Astrocyte (in vitro differentiated cells and primary cell): ENCODE measurements around the gene HS3ST3A1. TPM values are rescaled to one million over a fixed set of nuclear protein-coding genes. Genes with fewer than 3 reads are reported as not detected.

ENCODE experiments used
- DNase-seq: peaks from one replicate; pipeline ENCODE4 v3.0.0-alpha.2; 2010; ENCODE audit warnings: low read depth
- FAIRE-seq: peaks from 2 replicates; lab custom pipeline; 2011; peaks lifted over from hg19 to GRCh38; lab: Jason Lieb, UNC
- H2AFZ ChIP-seq: 2 replicates; pipeline ENCODE4 v1.6.0; 2012; ENCODE audit warnings: low read depth, low read length, inconsistent platforms
- H3K27ac ChIP-seq: 2 replicates; pipeline ENCODE4 v1.5.1; 2011; ENCODE audit warnings: low read depth, low read length, inconsistent platforms
- H3K27me3 ChIP-seq: 2 replicates; pipeline ENCODE4 v1.6.0; 2011; ENCODE audit warnings: low read length, inconsistent platforms; ENCODE audit not compliant: insufficient read depth
- H3K36me3 ChIP-seq: 2 replicates; pipeline ENCODE4 v1.5.1; 2011; ENCODE audit warnings: low read length, inconsistent platforms; ENCODE audit not compliant: insufficient read depth
- H3K4me1 ChIP-seq: 2 replicates; pipeline ENCODE4 v1.5.1; 2011; ENCODE audit warnings: low read length, inconsistent platforms; ENCODE audit not compliant: insufficient read depth
- H3K4me2 ChIP-seq: 2 replicates; pipeline ENCODE4 v1.6.0; 2012; ENCODE audit warnings: low read length, inconsistent platforms
- H3K4me3 ChIP-seq: 2 replicates; pipeline ENCODE4 v1.5.1; 2011; ENCODE audit warnings: low read depth, mild to moderate bottlenecking, low read length, inconsistent platforms; ENCODE audit not compliant: insufficient read depth
- H3K79me2 ChIP-seq: 2 replicates; pipeline ENCODE4 v1.6.0; 2012; ENCODE audit warnings: mild to moderate bottlenecking, low read length, inconsistent platforms; ENCODE audit not compliant: insufficient read depth
- H3K9ac ChIP-seq: 2 replicates; pipeline ENCODE4 v1.6.0; 2012; ENCODE audit warnings: mild to moderate bottlenecking, low read length, inconsistent platforms
- H3K9me3 ChIP-seq: 2 replicates; pipeline ENCODE4 v1.5.1; 2012; ENCODE audit warnings: low read depth, mild to moderate bottlenecking, low read length, inconsistent platforms; ENCODE audit not compliant: insufficient read depth
- H4K20me1 ChIP-seq: 2 replicates; pipeline ENCODE4 v1.6.0; 2012; ENCODE audit warnings: low read length, inconsistent platforms; ENCODE audit not compliant: insufficient read depth
- H3K27ac Mint-ChIP-seq: one replicate; pipeline ENCODE4 v1.8.0; 2021; ENCODE audit warnings: mild to moderate bottlenecking, mixed read lengths; ENCODE audit not compliant: unreplicated experiment
- H3K27me3 Mint-ChIP-seq: one replicate; pipeline ENCODE4 v1.8.0; 2021; ENCODE audit warnings: low read depth, mixed read lengths; ENCODE audit not compliant: unreplicated experiment
- H3K36me3 Mint-ChIP-seq: one replicate; pipeline ENCODE4 v1.8.0; 2021; ENCODE audit warnings: low read depth, mixed read lengths; ENCODE audit not compliant: unreplicated experiment
- H3K4me1 Mint-ChIP-seq: one replicate; pipeline ENCODE4 v1.8.0; 2021; ENCODE audit warnings: low read depth, mixed read lengths; ENCODE audit not compliant: unreplicated experiment
- H3K4me3 Mint-ChIP-seq: one replicate; pipeline ENCODE4 v1.8.0; 2021; ENCODE audit warnings: mild to moderate bottlenecking, moderate library complexity, mixed read lengths; ENCODE audit not compliant: unreplicated experiment
- H3K9me3 Mint-ChIP-seq: one replicate; pipeline ENCODE4 v1.8.0; 2021; ENCODE audit warnings: mild to moderate bottlenecking, mixed read lengths; ENCODE audit not compliant: unreplicated experiment
- EZH2 ChIP-seq: IDR thresholded peaks from 2 replicates; pipeline ENCODE4 v1.6.1; 2012; ENCODE audit warnings: mild to moderate bottlenecking, low read length, inconsistent platforms; ENCODE audit not compliant: insufficient read depth
- total RNA-seq: library from RNA; stranded (reverse); gene quantifications from 2 replicates; pipeline ENCODE4 v1.2.1, GENCODE V29; 2021
- TF ChIP-seq, protein P1 (sequence below): IDR thresholded peaks from 2 replicates; pipeline ENCODE4 v1.5.1; 2011; ENCODE audit warnings: low read depth, mild to moderate bottlenecking, inconsistent platforms, low read length, moderate library complexity; ENCODE audit not compliant: insufficient read depth

The HS3ST3A1 gene
- total RNA-seq, 1 donor from 2014 or later, result 7.6 TPM

DNA sequence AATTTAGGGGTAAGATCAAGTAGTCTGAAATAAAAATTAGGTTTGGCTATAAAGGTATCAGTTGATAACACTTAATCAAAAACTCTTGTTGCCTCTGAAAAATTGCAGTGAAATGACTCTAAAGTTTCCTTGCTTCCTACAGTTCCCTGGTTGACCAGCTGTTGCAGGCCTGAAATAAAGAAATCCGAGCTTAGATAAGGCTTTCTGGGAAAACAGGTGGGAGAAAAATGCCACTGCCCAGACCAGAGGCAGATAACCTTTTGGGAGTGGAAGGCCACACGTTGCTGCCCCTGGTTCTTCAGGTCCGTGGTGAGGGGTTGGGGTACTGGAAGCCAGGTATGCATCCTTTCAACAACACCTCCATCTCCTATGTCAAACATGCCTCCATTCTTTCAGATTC, 111.3 kb downstream of the HS3ST3A1 start:
- Histone ChIP-seq H3K27me3 (no peaks in the 10 kb centered on the region), H3K4me1 (peaks cover 13% of the 10 kb centered on the region), H3K9ac (no peak overlapping the region), H3K4me2 (peak overlapping the region; percentile 44), H3K4me3 (no peak overlapping the region), H3K27ac (no peak overlapping the region), H3K9me3 (no peaks in the 10 kb centered on the region), H3K79me2 (no peaks in the 10 kb centered on the region), H3K36me3 (peaks cover 11% of the 10 kb centered on the region), H4K20me1 (no peaks in the 10 kb centered on the region), H2AFZ (no peak overlapping the region)
- Mint-ChIP-seq H3K27me3 (no peaks in the 10 kb centered on the region), H3K27ac (no peak overlapping the region), H3K4me3 (no peak overlapping the region), H3K9me3 (no peaks in the 10 kb centered on the region), H3K4me1 (peaks cover 18% of the 10 kb centered on the region), H3K36me3 (no peaks in the 10 kb centered on the region)
- FAIRE-seq (no peak), DNase-seq (no peak)
- TF ChIP-seq, protein P1, sequence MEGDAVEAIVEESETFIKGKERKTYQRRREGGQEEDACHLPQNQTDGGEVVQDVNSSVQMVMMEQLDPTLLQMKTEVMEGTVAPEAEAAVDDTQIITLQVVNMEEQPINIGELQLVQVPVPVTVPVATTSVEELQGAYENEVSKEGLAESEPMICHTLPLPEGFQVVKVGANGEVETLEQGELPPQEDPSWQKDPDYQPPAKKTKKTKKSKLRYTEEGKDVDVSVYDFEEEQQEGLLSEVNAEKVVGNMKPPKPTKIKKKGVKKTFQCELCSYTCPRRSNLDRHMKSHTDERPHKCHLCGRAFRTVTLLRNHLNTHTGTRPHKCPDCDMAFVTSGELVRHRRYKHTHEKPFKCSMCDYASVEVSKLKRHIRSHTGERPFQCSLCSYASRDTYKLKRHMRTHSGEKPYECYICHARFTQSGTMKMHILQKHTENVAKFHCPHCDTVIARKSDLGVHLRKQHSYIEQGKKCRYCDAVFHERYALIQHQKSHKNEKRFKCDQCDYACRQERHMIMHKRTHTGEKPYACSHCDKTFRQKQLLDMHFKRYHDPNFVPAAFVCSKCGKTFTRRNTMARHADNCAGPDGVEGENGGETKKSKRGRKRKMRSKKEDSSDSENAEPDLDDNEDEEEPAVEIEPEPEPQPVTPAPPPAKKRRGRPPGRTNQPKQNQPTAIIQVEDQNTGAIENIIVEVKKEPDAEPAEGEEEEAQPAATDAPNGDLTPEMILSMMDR, result peak; percentile 26
- no peak for TF ChIP-seq EZH2

DNA sequence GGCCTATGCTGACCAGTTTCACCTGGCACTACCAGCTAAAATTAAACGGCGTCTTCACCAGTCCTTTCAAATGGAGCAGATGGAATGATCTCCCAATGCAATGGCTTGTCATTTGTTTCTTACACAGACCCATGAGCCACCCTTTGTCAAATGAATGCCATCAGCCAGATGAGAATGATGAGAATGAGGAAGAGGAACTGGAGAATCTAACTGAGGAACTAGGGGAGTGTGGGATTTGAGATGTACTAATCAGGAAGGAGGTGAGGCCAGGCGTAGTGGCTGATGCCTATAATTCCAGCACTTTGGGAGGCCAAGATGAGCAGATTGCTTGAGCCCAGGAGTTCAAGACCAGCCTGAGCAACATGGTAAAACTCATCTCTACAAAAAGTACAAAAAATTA, 116.4 kb downstream of the HS3ST3A1 start:
- no peak for DNase-seq
- no peak for TF ChIP-seq EZH2
- TF ChIP-seq, protein P1, result no peak
- Mint-ChIP-seq H3K4me3 (no peak overlapping the region), H3K4me1 (peaks cover 9% of the 10 kb centered on the region), H3K9me3 (peaks cover 11% of the 10 kb centered on the region), H3K36me3 (peaks cover 3% of the 10 kb centered on the region), H3K27me3 (no peaks in the 10 kb centered on the region), H3K27ac (no peak overlapping the region)
- H3K4me3 ChIP-seq, result no peak overlapping the region
- H3K4me2 ChIP-seq, result no peak overlapping the region
- H4K20me1 ChIP-seq, result no peaks in the 10 kb centered on the region
- no peaks in the 10 kb centered on the region for H3K36me3 ChIP-seq
- H3K9ac ChIP-seq, result no peak overlapping the region
- H3K4me1 ChIP-seq, result no peaks in the 10 kb centered on the region
- H3K9me3 ChIP-seq, result peaks cover 10% of the 10 kb centered on the region
- FAIRE-seq, result no peak
- H3K79me2 ChIP-seq, result no peaks in the 10 kb centered on the region
- no peak overlapping the region for H2AFZ ChIP-seq
- no peak overlapping the region for H3K27ac ChIP-seq
- H3K27me3 ChIP-seq, result no peaks in the 10 kb centered on the region

DNA sequence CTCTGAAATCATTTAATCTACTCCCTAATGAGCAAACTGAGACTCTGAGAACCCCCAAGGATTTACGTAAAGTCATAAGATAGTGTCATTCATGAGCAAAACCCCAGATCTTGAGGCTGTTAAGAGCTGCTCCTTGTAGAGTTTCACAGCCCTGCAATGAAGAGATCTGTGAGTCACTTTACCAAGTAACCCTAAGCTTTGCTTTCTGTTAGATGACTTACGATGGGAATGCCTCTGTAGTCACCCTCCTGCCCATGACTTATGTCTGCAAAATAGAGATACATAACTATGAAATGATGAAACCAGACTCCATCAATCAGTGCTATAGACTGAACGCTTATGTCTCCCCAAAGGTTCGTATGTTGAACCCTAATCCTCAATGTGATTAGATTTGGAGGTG, 117.7 kb downstream of the HS3ST3A1 start:
- FAIRE-seq, result peak; percentile 64
- peaks cover 6% of the 10 kb centered on the region for H3K36me3 Mint-ChIP-seq
- no peaks in the 10 kb centered on the region for H3K36me3 ChIP-seq
- no peaks in the 10 kb centered on the region for H3K27me3 ChIP-seq
- H3K27ac Mint-ChIP-seq, result peak overlapping the region; percentile 69
- peaks cover 17% of the 10 kb centered on the region for H3K9me3 Mint-ChIP-seq
- no peak overlapping the region for H2AFZ ChIP-seq
- H3K4me1 ChIP-seq, result no peaks in the 10 kb centered on the region
- no peak overlapping the region for H3K4me3 ChIP-seq
- no peak overlapping the region for H3K4me3 Mint-ChIP-seq
- H3K9ac ChIP-seq, result no peak overlapping the region
- no peak overlapping the region for H3K4me2 ChIP-seq
- H3K79me2 ChIP-seq, result no peaks in the 10 kb centered on the region
- no peaks in the 10 kb centered on the region for H3K27me3 Mint-ChIP-seq
- H3K4me1 Mint-ChIP-seq, result peaks cover 9% of the 10 kb centered on the region
- no peaks in the 10 kb centered on the region for H4K20me1 ChIP-seq
- peak; percentile 67 for DNase-seq
- TF ChIP-seq, protein P1, result no peak
- TF ChIP-seq EZH2, result no peak
- H3K27ac ChIP-seq, result peak overlapping the region; percentile 8
- peaks cover 10% of the 10 kb centered on the region for H3K9me3 ChIP-seq
